ENCODE data around the gene AMZ1. TPM values are rescaled to one million over a fixed set of nuclear protein-coding genes. Genes with fewer than 3 reads are reported as not detected.
"Not testable (repeated sequence)": the region's sequence is repeated elsewhere in the genome, so short reads cannot be mapped to it uniquely, and the experiment has no call there.

AMZ1 gene
- polyA plus RNA-seq, 4 donors = 0.10 to 0.31 (median 0.16) TPM

GRCh38 chr7:2666588-2667250 is 21.3 kb upstream of the AMZ1 start:
- DNase-seq (ENCODE audit: low read depth in 4 of 4, low spot score in 3 of 4) = no peak

- DNase-seq (ENCODE audit: low read depth in 4 of 4, low spot score in 3 of 4) = no peak
These were observed 20.2 kb upstream of the AMZ1 start for GRCh38 chr7:2667843-2668242.

- DNase-seq (ENCODE audit: low read depth in 4 of 4, low spot score in 3 of 4) = no peak
These were observed 19.6 kb upstream of the AMZ1 start for GRCh38 chr7:2668401-2668800.

GRCh38 chr7:2670171-2670570 is 17.8 kb upstream of the AMZ1 start:
- no peak for DNase-seq (ENCODE audit: low read depth in 4 of 4, low spot score in 3 of 4)

- no peak for DNase-seq (ENCODE audit: low read depth in 4 of 4, low spot score in 3 of 4)
These were observed 17.1 kb upstream of the AMZ1 start for GRCh38 chr7:2670720-2671391.

GRCh38 chr7:2673214-2673613 is 14.8 kb upstream of the AMZ1 start:
- DNase-seq (ENCODE audit: low read depth in 4 of 4, low spot score in 3 of 4) = not testable (repeated sequence)

GRCh38 chr7:2673934-2674333 is 14.1 kb upstream of the AMZ1 start:
- no peak for DNase-seq (ENCODE audit: low read depth in 4 of 4, low spot score in 3 of 4)

GRCh38 chr7:2675256-2675764 is 12.7 kb upstream of the AMZ1 start:
- DNase-seq (ENCODE audit: low read depth in 4 of 4, low spot score in 3 of 4) = no peak

GRCh38 chr7:2676576-2676975 is 11.4 kb upstream of the AMZ1 start:
- DNase-seq (ENCODE audit: low read depth in 4 of 4, low spot score in 3 of 4) = not testable (repeated sequence)

- not testable (repeated sequence) for DNase-seq (ENCODE audit: low read depth in 4 of 4, low spot score in 3 of 4)
These were observed 9.5 kb upstream of the AMZ1 start for GRCh38 chr7:2678454-2678853.

GRCh38 chr7:2679135-2680127 is 8.6 kb upstream of the AMZ1 start:
- DNase-seq (ENCODE audit: low read depth in 4 of 4, low spot score in 3 of 4) = not testable (repeated sequence)

- no peak for DNase-seq (ENCODE audit: low read depth in 4 of 4, low spot score in 3 of 4)
These were observed 7.7 kb upstream of the AMZ1 start for GRCh38 chr7:2680256-2680655.

GRCh38 chr7:2680792-2681490 is 7.1 kb upstream of the AMZ1 start:
- DNase-seq (ENCODE audit: low read depth in 4 of 4, low spot score in 3 of 4) = no peak

GRCh38 chr7:2681929-2682799 is 5.8 kb upstream of the AMZ1 start:
- no peak for DNase-seq (ENCODE audit: low read depth in 4 of 4, low spot score in 3 of 4)

GRCh38 chr7:2684501-2684900 is 3.5 kb upstream of the AMZ1 start:
- no peak for DNase-seq (ENCODE audit: low read depth in 4 of 4, low spot score in 3 of 4)

- DNase-seq (ENCODE audit: low read depth in 4 of 4, low spot score in 3 of 4) = no peak
These were observed 1.9 kb upstream of the AMZ1 start for GRCh38 chr7:2686101-2686500.

- DNase-seq (ENCODE audit: low read depth in 4 of 4, low spot score in 3 of 4) = no peak
These were observed 598 bp upstream of the AMZ1 start for GRCh38 chr7:2687338-2687869.

GRCh38 chr7:2688409-2689342 is 674 bp downstream of the AMZ1 start:
- no peak for DNase-seq (ENCODE audit: low read depth in 4 of 4, low spot score in 3 of 4)
